Activated naive CD8-positive, alpha-beta T cell (primary cell): ENCODE results near the gene HFM1.

Experiments used
- H3K27ac Mint-ChIP-seq: one replicate; pipeline ENCODE4 v1.8.0; 2021; ENCODE audit warnings: mixed read lengths
- H3K27me3 Mint-ChIP-seq: one replicate; pipeline ENCODE4 v1.8.0; 2021; ENCODE audit warnings: mixed read lengths
- H3K36me3 Mint-ChIP-seq: one replicate; pipeline ENCODE4 v1.8.0; 2021; ENCODE audit warnings: mixed read lengths
- H3K4me1 Mint-ChIP-seq: one replicate; pipeline ENCODE4 v1.8.0; 2021; ENCODE audit warnings: low read depth, mixed read lengths
- H3K4me3 Mint-ChIP-seq: one replicate; pipeline ENCODE4 v1.8.0; 2021; ENCODE audit warnings: mild to moderate bottlenecking, mixed read lengths
- H3K9me3 Mint-ChIP-seq: one replicate; pipeline ENCODE4 v1.8.0; 2021; ENCODE audit warnings: low read depth, mixed read lengths

Gene HFM1

DNA sequence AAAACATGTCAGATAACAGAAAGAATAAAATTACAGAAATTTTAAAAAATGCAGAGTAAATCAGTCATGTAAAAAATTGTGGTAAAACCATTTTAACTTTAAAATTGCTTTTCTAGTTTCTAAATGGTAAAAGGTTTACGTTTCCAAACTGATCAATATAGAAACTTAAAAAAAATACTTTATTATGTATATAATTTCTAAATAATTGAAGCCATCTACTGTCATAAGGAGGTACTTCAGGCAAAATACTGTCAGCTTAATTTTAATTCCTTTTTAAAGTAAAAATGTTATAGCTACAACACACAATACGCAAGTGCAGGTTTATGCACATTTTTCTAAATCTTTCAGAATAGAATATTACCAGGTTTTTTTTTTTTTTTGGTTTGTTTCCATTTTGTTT is 159.9 kb downstream of the HFM1 start:
- H3K4me1 Mint-ChIP-seq, result no peaks in the 10 kb centered on the region

DNA sequence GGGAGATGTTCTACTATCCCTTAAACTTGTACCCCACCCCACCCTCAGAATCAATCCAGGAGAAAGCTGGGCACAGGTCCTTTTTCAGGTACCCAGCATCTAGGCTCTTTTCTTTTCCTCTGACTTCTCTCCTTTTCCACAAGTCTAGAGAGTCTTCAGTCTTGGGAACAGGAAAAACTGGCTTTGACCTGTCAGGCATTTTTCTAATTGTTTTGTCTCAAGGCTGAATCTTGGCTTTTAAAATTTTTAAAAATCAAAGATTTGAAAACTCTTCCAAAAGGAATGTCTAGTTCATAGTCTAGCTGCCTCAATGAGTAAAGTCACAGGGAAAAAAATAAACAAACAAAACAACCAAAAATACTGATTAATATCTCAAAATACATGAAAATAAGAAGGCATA is 161.5 kb downstream of the HFM1 start:
- Mint-ChIP-seq H3K4me1 (no peaks in the 10 kb centered on the region), H3K9me3 (no peaks in the 10 kb centered on the region), H3K36me3 (no peaks in the 10 kb centered on the region), H3K27ac (no peak overlapping the region), H3K4me3 (no peak overlapping the region), H3K27me3 (peaks cover 2% of the 10 kb centered on the region)

More for the DNA sequence above, 159.9 kb downstream of the HFM1 start:
- peaks cover 2% of the 10 kb centered on the region for H3K27me3 Mint-ChIP-seq
- no peak overlapping the region for H3K4me3 Mint-ChIP-seq
- H3K36me3 Mint-ChIP-seq, result no peaks in the 10 kb centered on the region
- H3K9me3 Mint-ChIP-seq, result no peaks in the 10 kb centered on the region
- no peak overlapping the region for H3K27ac Mint-ChIP-seq

DNA sequence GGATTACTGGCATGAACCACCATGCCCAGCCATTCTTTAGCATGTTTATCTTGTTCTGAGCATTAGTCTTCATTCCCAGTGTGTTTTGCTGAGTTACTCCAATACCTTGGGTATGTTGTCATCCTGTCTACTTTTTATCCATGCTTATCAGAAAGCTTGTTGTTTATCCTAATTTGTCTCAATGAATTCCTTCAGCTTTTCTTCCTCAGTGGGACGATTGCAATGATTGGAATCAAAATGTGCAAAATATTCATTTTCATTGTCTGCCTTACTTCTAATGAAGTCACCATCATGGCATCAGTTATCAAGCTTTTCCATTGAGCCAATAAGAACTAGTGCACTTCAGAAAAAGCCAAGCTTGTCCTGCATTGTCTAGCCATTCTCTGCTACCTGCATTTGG is 170.5 kb downstream of the HFM1 start:
- Mint-ChIP-seq H3K27me3 (peaks cover 5% of the 10 kb centered on the region), H3K4me3 (no peak overlapping the region), H3K27ac (no peak overlapping the region), H3K9me3 (no peaks in the 10 kb centered on the region), H3K4me1 (no peaks in the 10 kb centered on the region), H3K36me3 (no peaks in the 10 kb centered on the region)

DNA sequence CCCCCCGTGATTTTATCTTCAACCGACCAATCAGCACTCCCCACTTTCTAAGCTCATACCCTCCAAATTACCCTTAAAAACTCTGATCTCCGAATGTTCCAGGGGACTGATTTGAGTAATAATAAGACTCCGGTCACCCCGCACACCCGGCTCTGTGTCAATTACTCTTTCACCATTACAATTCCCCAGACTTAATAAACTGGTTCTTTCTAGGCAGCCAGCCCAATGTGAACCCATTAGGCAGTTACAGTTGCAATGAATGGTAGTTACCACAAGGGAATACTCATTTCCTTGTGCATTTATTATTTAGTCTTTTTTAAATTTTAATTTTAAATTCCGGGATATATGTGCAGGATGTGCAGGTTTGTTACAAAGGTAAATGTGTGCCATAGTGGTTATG is 177.9 kb downstream of the HFM1 start:
- H3K4me3 Mint-ChIP-seq, result no peak overlapping the region
- H3K36me3 Mint-ChIP-seq, result no peaks in the 10 kb centered on the region
- no peak overlapping the region for H3K27ac Mint-ChIP-seq
- no peaks in the 10 kb centered on the region for H3K9me3 Mint-ChIP-seq
- H3K4me1 Mint-ChIP-seq, result no peaks in the 10 kb centered on the region
- H3K27me3 Mint-ChIP-seq, result peaks cover 5% of the 10 kb centered on the region

DNA sequence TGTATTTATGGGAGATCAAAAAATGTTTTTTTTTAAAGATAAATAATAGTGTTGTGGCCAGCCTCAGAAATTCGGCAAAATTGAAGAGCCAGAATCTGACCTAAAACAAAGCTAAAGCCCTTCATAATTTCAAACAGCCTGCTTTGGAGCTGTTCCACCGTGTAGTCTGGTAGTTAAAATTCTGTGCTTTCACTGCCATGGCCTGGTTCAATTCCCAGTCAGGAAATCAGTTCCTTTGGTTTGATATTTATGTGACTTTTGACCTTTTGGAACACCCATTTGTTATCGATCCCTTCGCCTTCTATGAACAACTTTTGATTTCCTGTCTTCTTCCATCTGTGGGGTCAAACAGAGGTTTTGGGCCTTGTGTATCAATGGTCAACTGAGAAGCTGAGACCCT is 179.8 kb downstream of the HFM1 start:
- no peaks in the 10 kb centered on the region for H3K4me1 Mint-ChIP-seq
- H3K27me3 Mint-ChIP-seq, result peaks cover 5% of the 10 kb centered on the region
- H3K4me3 Mint-ChIP-seq, result no peak overlapping the region
- H3K27ac Mint-ChIP-seq, result no peak overlapping the region
- peaks cover 6% of the 10 kb centered on the region for H3K9me3 Mint-ChIP-seq
- no peaks in the 10 kb centered on the region for H3K36me3 Mint-ChIP-seq

DNA sequence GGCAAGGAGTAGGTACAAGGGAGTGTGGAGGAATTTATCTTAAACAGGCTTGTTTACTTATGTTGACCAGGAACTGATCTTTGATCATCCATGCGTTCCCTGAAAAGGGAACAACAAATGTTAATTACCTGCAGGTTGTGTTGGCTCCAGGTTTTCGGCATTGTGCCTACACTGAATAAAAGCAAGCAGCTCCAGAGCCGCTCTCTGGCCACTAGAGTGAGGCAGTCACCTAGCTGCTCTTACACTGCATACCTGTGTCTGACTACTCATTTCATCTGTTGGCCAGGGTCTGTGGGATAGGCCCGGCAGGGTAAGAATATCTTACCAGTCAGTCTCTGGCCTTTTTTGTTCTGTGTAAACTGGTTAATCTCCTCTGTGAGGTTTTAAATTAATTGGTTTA is 183.6 kb downstream of the HFM1 start:
- Mint-ChIP-seq H3K4me1 (no peaks in the 10 kb centered on the region), H3K27ac (no peak overlapping the region), H3K36me3 (no peaks in the 10 kb centered on the region), H3K9me3 (peaks cover 12% of the 10 kb centered on the region), H3K4me3 (no peak overlapping the region), H3K27me3 (no peaks in the 10 kb centered on the region)

DNA sequence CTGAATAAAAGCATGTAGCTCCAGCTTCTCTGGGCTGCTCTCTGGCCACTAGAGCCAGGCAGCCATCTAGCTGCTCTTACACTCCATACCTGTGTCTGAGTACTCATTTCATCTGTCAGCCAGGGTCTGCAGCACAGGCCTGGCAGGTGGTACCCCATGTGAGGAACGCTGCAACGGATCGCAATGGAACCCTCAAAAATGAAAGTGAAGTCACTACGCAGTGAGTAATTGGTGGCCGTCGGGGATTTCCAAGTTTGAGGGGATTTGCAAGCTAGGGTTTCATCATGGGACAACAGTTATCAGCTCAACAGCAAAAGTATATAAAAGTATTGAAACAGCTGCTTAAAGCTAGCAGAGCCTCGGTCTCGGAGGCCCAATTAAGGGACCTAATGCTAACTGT is 186.7 kb downstream of the HFM1 start:
- H3K4me3 Mint-ChIP-seq, result no peak overlapping the region
- H3K36me3 Mint-ChIP-seq, result no peaks in the 10 kb centered on the region
- peaks cover 12% of the 10 kb centered on the region for H3K9me3 Mint-ChIP-seq
- no peaks in the 10 kb centered on the region for H3K27me3 Mint-ChIP-seq
- H3K27ac Mint-ChIP-seq, result no peak overlapping the region
- H3K4me1 Mint-ChIP-seq, result no peaks in the 10 kb centered on the region
